COR-L47 (cell line): ENCODE results near the gene MMP23B.
A peak's percentile ranks its signal among the peaks of the same experiment; 100 is the strongest.
"Not testable (repeated sequence)": the region's sequence is repeated elsewhere in the genome, so short reads cannot be mapped to it uniquely, and the experiment has no call there.

Experiments
- DNase-seq: peaks from one replicate; lab custom pipeline; 2025; lab: John Stamatoyannopoulos, UW

Gene MMP23B

DNA sequence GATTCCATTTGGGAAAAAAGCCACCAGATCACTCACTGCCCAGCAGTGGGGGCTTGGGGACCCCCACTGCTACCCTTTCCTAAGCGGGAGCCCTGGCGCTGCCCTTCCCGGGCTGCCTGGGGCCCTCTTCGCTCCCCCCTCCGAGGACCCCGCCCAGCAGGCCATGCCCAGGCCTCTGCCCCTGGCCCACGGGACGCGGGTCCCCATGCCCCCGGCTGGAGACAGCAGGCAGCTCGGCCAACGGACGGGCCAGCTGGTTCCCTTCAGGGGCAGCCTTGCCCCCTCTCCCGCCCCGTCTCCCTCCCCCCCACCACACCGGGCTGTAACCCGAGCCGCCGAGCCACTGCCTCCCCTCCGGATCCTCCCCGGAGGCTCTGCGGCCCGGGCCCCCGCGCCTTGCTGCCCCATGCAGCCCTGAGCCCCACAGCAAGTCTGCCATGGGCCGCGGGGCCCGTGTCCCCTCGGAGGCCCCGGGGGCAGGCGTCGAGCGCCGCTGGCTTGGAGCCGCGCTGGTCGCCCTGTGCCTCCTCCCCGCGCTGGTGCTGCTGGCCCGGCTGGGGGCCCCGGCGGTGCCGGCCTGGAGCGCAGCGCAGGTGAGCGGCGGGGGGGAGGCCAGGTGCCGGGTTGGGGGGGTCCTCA, at the start of gene MMP23B:
TSS of gene MMP23B (plus strand) at position 392 of the 639 bp plus-strand sequence. CDS start at position 438, 46 bp downstream.
- no peak for DNase-seq

DNA sequence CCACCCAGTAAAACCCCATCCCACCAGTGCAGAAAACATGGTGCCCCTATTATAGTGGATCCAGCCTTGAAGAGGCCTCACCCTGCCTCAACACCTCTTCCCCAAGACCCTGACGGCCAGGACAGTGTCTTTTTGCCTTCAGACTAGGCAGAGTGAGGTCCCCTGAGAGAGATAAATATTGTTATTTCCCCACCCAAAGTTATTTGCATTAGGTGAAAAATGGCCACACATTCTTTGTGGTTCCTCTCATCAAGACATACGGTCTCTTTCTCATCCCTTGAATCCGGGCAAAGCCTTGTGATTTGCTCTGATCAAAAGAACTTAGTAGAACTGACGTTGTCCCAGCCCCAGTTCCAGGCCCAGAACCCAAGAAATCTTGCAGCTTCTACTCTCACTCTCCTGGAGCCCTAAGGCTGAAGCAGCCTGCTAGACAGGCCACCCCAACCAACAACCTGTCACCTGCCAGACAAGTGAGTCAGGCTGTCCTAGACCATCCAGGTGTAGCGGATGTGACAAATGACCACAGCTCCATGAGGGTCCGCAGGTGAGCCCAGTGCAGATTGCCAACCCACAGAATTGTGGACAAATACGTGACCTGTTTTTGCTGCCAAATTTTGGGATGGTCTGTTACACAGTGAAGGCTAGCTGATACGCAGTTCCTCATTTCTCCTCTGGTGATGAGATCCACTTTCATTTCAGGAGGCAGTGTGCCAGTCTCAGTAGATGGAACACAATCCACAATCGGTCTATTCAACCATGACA, 49.2 kb upstream of the MMP23B start:
- DNase-seq: no peak

DNA sequence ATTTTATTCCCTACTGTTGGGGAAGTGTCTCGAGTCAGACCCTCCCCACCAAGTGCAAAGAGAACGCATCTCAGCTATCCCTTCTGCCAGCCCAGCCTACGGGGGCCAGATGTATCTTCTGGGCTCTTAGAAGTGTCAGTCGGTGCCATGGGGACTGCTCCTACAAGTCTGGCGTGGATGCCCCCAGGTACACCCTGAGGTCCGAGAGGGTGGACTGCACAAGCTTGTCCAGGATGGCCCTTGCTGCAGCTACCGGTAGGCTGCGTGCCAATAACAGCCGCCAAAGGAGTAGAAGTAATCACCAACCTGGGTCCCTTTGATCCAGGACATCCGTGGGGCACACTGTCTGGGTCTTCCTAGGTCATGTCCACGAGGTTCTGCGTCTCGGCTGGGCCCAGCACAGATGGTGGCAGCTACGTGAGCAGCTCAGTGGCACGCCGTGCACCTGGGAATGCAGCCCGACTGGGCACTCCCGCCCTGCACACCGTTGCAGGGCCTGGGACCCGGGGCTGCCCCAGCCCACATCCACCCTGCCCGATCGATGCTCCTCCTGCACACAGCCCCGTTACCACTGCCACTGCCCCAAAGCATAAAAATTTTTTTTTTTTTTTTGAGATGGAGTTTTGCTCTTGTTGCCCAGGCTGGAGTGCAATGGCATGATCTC, 48.5 kb upstream of the MMP23B start:
- DNase-seq: no peak

DNA sequence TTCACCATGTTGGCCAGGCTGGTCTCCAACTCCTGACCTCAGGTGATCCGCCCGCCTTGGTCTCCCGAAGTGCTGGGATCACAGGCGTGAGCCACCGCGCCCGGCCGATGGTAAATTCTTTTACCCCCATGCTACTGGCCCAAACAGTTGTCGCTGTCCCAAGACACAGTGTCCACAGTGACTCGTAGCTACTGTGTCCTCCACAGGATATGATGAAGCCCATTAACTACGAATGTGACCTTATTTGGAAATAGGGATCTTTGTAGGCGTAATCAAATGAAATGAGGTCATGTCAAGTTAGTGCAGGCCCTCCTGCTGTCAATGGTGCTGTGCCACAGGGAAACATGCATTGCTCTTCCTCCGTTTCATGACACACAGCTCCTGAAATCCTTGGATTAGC, 40.5 kb upstream of the MMP23B start:
- no peak for DNase-seq

DNA sequence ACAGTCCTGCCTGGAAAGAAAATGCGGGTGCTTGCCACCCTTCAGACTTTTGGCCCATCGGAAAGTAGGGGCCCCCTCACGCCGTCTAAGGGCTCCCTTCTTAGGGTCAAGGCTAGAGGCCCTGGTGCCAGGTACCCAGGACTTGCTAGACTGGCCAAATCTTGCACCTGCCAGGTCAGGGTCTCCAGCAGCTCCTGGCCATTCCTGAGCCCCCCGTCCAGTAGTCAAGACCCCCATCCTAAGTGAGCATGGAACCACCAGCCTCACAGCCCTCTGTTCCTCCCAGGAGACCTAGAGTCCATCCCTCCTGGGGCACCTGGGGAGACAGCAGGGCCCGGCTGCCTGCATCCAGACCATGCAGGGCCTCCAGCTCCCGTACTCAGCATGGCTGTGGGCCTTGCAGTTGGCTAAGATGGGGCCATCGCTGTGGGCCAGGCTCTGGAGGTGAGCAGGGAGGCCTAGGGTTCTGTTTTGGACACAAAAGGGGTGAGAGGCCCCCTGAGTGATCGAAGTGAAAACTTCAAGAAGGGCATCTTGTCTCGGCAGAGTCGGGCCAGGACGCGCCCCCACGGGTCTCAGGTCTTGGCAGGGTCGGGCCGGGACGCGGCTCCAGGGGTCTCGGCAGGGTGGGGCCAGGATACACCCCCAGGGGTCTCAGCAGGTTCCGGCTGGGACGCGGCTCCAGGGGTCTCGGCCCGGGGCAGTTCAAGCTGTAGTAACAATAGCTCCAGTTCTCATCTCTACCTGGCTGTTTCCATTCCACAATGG, 38.0 kb upstream of the MMP23B start:
- DNase-seq: no peak

DNA sequence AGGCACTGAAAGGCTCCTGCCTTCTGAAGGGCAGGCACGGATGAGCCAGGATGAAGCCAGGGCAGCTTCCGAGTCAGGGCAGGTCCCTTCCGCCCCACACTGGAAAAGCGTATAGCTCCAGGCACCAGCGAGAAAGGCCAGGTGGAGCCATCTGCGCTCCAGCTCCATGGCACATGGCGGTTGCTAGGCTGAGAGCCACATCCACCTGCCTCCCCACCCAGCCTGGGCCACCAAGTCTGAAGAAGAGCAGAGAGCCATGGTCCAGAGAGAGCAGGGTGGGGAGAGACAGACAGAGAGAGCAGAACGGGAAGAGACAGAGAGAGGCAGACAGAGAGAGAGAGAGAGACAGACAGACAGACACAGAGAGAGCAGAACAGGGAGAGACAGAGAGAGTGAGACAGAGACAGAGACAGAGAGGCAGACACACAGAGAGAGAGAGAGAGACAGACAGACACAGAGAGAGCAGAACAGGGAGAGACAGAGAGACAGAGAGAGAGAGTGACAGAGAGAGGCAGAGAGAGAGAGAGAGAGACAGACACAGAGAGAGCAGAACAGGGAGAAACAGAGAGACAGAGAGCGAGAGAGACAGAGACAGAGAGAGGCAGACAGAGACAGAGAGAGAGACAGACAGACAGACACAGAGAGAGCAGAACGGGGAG, 37.2 kb upstream of the MMP23B start:
- DNase-seq: no peak

DNA sequence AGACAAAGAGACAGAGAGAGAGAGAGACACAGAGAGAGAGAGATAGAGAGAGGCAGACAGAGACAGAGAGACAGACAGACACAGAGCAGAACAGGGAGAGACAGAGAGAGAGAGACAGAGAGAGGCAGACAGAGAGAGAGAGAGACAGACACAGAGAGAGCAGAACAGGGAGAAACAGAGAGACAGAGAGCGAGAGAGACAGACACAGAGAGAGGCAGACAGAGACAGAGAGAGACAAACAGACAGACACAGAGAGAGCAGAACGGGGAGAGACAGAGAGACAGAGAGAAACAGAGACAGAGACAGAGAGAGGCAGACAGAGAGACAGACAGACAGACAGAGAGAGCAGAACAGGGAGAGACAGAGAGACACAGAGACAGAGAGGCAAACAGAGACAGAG, 36.6 kb upstream of the MMP23B start:
- DNase-seq: not testable (repeated sequence)

DNA sequence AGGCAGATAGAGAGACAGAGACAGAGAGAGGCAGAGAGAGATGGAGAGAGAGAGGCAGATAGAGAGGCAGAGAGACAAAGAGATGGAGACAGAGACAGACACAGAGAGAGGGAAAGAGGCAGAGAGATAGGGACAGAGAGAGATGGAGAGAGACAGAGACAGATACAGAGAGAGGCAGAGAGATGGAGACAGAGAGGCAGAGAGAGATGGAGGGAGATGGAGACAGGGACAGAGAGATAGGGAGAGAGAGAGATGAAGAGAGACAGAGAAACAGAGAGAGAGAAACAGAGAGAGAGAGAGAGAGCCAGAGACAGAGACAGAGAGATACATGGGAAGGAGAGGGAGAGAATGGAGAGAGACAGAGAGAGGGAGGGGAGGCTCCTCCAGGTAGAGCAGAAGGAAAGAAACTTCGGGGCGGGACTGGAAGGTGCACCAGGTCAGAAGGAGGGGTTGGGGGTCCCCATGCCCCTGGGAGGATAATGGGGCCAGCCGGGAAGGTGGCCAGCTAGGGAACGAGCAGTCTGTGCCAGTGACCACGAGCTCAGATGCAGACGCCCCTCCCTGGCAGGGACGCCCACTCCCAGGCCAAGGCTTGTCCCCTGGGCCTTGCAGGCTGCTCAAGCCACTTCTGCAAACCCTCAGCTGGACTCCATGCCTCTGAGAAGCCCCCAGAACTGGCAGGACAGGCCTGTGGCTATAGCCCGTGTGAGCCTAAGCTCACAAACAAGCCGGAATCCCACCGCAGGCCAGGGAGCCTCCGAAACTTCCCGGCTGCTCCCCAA, 35.3 kb upstream of the MMP23B start:
- DNase-seq: no peak

DNA sequence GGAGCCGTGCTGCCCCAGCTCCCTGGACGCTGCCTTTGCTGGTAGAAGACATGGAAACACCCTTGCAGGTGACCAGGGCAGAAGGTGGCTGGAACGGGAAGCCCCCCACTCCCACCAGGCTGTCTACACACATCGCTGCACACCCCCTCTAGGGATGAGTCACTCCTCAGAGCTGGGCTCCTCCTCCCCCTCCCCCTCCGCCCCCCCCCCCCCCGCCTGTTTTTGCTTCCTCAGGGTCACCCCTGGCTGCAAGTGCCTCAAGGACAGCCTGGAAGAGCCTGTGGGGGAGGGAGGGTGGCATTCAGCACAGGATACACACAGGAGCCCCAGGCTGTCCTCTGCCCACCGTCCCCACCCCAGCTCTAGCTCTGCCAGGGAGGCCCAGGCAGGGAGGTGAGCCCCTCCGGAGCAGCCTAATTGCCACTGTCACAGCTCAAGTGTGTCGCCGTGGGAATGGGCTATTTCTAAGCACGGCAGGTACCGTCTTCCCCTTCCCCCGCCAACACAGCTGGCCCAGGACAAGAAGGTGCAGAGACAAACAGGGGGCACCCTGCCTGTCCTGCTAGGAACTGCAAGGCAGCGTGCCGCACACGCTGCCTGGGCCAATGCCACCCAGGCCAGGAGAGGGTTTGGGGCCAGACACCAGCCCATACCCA, 34.6 kb upstream of the MMP23B start:
- DNase-seq: no peak

DNA sequence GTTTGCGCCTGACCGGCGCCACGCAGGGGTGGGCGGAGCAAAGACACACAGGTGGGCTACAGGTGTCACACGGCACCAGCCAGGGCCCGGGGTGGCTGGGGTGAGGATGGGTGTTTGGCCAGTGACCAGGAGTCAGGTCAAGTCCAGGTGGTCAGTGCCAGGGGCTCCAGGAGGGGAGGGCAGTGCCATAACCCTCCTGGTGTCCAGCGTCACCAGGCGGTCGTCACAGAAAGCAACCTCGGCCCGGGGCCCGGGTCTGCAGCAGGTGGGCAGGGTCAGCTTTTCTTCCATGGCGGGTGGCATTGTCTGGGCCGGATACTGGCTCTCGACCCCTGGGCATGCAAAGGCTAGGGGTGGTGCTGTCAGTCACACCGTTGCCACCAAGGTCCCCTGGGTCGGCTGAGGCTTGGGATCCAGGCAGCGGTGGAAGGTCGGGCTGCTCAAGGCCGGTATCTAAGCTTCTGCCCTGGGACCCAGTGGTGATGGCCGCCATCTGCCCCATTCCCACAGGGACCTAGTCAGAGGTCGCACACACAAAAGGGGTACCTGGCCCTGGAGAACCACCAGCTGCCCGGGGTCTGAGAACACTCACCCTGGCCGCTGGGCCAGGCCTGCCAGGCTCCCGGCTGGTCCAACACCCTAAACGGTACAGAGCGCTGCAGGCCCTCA, 33.8 kb upstream of the MMP23B start:
- no peak for DNase-seq

DNA sequence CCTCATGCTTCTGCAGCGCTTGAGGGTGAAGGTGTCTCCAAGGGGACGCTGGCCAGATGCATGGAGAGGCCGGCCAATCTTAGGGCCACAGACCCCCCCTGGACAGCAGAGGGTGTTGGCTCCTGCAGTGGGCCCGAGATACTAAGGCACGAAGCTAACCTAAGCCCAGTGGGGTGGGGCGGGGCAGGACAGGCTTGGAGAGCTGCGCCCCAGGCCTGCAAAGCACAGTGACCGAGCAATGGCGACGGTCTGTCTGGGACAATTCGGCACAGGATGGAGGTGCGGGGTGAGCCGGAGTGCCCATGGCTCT, 33.3 kb upstream of the MMP23B start:
- no peak for DNase-seq

DNA sequence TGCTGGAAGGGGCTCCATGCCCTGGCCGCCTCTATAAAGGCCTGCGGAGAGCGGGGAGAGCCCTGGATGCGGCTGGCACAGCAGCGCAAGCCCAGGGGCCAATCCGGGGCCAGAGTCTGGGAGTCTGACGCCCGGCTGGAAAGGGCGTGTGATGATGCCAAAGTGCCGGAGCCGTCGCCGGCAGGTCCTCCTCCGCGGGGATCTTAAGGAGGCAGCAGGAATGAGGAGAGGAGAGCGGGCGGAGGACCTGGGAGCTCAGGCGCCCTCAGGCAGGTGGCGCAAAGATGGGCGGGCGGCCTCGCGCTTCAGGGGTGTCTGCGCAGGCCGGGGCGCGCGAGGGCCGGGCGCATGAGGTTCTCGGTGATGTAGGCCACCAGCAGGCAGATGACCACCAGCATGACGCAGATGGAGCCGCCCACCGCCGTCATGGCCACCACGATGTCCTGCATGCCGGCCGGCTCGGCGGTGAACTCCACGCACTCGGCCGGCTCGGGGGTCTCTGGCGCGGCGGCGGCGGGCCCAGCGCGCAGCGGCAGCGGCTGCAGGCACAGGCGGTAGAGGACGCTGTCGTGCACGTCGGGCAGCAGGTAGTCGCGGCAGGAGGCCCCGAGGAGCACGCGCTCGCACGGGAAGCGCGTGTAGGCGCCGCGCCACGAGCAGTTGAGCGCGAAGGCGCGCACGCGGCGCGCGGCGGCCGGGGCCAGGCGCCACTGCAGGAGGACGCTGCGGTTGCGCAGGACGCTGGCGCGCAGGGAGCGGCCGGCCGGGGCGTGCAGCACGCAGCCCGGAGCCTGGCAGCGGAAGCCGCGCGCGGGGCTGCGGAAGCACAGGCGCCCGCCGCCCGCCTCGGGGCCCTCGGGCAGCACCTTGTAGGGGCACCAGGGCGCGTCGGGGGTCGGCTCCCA, 32.7 kb upstream of the MMP23B start:
- DNase-seq: peak; percentile 49

DNA sequence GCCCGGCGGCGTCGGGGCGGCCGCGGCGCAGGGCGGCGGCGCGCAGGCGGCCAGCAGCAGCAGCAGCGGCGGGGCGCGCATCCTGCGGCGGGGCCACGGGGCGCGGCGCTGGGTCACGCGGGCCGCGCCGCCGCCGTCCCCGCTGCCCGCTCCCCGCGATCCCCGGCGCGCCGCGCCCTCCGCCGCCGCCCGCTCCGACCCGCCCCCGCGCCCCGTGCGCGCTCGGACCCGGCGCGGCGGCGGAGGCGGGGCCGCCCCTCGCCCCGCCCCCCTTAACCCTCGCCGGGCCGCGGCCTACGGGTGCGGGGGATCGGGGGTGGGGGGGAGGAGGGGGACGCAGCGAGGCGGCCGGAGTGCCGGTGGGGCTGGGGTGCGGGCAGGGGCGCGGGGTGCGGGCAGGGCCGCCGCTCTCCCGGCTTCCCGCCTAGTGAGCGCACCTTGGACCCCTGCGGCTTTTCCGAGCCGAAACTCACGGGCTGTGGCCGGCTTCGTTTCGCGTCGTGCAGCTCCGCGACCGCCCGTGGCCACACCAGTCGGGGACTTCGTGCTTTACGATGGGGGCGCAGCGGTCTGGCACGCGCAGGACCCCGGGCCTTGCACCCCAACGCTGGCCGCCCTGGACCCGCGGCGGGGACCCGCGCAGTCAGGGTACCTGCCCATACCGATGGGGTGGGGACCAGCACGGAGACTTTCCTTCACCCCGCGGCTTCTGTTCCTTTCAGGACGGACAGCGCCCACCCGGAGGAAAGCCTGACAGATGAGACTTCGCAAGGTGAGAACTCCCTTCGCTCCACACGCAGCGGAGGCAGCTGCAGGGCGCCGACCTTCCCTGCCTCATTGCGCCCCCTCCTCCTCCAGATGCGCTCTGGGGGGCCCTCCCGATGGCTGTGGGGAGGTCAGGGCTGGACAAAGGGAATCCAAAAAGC, 31.8 kb upstream of the MMP23B start, which contains the start of gene FNDC10:
TSS of gene FNDC10 (minus strand) at position 201 of the 926 bp plus-strand sequence. CDS start at position 81, 120 bp downstream.
- DNase-seq: no peak

DNA sequence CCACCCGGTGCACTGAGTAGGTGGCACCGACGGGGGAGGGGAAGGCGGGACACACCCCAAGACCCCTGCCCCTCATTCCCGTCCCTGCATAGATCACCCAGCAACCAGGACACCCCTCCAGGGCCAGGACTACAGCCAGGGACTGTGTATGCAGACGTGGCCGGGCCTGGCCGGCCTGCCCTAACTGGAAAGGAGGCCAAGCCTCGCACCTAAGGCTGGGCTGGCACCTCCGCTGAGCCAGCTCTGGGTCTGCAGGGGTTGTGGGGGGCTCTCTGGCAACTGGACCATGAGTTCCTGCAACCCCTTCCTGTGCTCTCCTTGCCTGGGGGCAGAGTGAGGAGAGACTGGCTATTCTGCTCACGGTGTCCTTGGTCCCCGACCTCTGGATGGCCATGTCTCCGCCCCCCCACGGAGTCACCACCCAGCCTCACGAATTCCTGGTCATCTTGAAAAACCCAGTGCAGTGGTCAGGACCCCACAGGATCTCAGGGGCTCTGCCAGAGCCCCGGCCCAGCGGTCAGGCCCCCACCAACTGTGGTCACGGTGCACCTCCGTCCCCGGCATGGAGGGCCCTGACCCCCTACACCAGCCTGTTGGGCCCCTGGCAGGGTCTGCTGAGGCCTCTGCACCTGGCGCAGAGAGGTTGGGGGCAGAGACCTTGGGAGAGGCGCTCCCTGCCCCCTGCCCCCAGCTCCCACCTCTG, 31.0 kb upstream of the MMP23B start:
- no peak for DNase-seq

DNA sequence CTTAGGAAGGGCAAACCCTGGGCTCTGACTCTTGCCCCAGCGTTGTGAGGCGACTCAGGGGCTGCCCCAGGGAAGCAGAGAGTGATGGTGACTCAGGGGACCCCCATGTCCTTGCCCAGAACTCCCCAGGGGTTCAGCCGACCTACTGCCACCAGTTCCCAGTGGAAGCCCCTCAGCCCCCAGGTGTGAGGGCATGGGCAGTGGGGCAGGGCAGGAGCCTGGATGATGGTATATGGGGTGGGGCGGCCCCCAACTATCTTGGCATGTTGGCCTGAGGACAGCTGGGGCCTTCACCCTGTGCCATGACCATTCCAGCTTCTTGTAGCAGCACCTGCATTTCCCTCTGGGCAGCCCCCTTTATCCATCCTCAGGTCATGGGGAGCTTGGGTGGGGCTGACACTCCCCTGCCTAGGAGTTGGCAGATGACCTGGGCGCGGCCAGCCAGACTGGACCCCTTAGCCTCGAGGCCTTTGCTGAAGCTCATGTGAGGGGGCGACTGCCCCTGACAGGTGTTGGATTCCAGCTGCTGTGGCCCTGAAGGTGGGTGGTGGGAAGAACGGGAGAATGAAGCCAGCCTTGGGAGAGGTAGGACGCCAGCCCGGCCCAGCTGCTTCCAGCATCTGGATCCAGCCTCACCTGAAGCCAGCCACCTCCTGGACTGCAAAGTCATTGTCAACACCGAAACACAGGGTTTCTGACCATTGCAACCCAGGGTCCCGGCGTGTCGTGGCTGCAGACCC, 30.2 kb upstream of the MMP23B start:
- no peak for DNase-seq

DNA sequence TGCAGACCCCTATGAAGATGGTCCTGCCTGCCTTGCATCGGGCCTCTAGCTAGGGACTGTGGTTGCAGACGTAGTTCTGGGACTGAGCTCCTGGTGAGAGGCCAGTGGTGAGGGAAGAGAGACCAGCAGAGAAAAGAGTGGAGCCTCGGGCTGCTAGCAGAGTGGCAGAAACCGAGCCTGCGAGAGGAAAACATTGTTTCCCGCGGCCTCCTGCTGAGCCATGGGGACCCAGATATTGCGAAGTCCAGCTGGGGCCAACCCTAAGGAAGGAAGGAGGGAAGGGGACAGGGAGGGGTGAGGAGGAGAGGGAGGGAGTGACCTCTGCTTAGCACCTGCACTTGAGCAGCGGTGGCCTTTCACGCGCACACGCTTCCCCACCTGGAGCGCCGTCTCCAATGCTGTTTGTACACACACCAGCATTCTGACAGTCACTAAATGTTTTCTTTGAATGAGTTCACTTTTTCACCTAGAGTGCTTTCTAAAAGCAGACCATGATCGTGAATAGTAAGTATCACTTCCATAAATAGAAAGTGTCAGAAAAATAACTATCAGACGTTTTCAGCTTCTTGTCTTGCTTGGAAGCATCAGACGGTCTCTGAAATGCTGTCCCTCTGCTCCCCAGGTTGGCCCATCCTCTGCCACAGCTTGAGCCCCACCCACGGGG, 29.5 kb upstream of the MMP23B start:
- DNase-seq: no peak
